D721Med (cell line): ENCODE data around the gene HAS3.
A peak's percentile ranks its signal among the peaks of the same experiment; 100 is the strongest.

Experiments
- DNase-seq: peaks from one replicate; pipeline ENCODE4 v3.0.0; 2011; ENCODE audit warnings: low spot score; ENCODE audit not compliant: insufficient read length
- FAIRE-seq: peaks from 2 replicates; lab custom pipeline; 2011; peaks lifted over from hg19 to GRCh38; lab: Jason Lieb, UNC
- TF ChIP-seq, protein P1 (sequence below): IDR thresholded peaks from 2 replicates; pipeline ENCODE4 v1.5.1; 2012; ENCODE audit warnings: mild to moderate bottlenecking, control low read depth; ENCODE audit not compliant: insufficient read depth; ENCODE audit errors: missing control alignments

HAS3 gene

DNA sequence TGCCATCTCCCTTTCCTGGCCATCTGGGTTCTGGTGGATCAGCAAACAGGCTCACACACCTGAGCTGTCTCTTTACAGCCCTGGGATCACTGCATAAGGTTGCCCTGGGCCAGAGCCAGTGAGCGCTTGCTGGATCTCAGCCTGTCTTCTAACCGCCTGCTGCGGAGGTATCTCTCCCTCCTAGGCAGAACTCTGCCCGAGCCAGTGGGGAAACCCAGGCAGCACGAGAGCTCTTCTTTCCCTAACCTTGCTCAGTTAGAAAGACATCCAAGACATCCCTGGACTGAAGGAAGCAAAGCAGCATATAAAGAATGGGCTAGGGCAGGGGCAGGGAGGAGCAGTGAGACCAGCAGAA is 6.4 kb downstream of the HAS3 start:
- TF ChIP-seq, protein P1, sequence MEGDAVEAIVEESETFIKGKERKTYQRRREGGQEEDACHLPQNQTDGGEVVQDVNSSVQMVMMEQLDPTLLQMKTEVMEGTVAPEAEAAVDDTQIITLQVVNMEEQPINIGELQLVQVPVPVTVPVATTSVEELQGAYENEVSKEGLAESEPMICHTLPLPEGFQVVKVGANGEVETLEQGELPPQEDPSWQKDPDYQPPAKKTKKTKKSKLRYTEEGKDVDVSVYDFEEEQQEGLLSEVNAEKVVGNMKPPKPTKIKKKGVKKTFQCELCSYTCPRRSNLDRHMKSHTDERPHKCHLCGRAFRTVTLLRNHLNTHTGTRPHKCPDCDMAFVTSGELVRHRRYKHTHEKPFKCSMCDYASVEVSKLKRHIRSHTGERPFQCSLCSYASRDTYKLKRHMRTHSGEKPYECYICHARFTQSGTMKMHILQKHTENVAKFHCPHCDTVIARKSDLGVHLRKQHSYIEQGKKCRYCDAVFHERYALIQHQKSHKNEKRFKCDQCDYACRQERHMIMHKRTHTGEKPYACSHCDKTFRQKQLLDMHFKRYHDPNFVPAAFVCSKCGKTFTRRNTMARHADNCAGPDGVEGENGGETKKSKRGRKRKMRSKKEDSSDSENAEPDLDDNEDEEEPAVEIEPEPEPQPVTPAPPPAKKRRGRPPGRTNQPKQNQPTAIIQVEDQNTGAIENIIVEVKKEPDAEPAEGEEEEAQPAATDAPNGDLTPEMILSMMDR, result no peak
- FAIRE-seq (no peak), DNase-seq (no peak)

DNA sequence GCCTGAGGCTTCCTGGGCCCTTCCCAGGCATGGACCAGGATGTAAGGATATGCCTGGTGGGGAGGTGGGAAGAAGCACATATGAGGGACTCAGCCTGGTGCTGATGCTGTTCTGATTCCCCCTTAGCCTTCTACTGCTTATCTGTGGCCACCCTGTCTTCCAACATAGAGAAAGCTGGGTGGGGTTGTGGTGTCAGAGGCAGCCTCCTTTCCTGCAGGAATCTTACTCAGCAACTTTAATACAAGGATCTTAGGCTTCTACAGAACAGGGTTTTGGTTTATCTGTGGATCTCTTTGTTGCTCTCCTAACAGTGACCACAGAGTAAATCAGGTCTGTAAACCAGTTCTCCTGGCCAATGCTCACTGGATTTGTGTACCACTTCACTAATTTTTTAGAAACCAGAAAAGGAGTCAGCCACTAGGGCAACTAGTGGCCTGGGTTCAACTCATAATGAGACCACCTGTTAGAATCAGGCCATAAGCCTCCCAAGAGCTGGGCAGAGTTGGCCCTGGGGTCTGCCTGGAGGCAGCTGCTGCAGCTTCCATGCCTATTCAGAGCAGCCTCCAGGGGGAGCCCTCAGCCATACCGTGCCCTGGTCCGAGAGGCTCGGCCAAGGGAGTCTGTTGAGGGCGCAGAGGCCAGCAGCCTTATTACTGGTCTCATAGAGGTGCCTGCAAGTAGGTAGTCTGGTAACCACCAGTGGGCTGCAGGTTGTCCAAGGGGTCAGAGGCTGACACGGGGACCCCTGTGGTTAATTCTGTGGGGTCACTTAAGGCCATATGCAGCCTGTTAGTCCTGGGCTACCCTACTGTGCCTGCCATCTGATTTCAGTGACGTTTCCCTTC is 7.1 kb downstream of the HAS3 start:
- FAIRE-seq (no peak), DNase-seq (no peak)

DNA sequence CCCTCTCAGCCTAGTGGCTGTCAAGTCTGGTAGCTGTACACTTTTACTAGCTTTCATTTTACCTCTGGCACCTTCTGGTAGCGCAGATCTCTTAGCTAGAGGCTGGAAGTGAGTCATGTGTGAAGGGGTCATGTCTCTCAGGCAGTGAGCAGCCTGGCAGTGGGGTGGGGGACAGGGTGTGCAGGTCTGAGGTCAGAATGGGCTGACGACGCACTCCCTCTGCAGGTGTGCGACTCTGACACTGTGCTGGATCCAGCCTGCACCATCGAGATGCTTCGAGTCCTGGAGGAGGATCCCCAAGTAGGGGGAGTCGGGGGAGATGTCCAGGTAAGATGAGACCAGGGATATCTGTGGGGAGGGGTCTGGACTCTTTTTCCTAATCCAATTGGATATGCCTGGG is 7.8 kb downstream of the HAS3 start:
- FAIRE-seq, result no peak
- TF ChIP-seq, protein P1, result no peak
- DNase-seq, result no peak

More for the DNA sequence above, 7.1 kb downstream of the HAS3 start:
- TF ChIP-seq, protein P1, result peak; percentile 65

DNA sequence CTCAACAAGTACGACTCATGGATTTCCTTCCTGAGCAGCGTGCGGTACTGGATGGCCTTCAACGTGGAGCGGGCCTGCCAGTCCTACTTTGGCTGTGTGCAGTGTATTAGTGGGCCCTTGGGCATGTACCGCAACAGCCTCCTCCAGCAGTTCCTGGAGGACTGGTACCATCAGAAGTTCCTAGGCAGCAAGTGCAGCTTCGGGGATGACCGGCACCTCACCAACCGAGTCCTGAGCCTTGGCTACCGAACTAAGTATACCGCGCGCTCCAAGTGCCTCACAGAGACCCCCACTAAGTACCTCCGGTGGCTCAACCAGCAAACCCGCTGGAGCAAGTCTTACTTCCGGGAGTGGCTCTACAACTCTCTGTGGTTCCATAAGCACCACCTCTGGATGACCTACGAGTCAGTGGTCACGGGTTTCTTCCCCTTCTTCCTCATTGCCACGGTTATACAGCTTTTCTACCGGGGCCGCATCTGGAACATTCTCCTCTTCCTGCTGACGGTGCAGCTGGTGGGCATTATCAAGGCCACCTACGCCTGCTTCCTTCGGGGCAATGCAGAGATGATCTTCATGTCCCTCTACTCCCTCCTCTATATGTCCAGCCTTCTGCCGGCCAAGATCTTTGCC is 9.0 kb downstream of the HAS3 start:
- DNase-seq, result no peak
- TF ChIP-seq, protein P1, result no peak
- FAIRE-seq, result no peak

DNA sequence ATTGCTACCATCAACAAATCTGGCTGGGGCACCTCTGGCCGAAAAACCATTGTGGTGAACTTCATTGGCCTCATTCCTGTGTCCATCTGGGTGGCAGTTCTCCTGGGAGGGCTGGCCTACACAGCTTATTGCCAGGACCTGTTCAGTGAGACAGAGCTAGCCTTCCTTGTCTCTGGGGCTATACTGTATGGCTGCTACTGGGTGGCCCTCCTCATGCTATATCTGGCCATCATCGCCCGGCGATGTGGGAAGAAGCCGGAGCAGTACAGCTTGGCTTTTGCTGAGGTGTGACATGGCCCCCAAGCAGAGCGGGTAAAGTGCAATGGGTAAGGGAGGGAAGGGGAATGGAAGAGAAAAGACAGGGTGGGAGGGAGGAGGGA is 9.5 kb downstream of the HAS3 start:
- DNase-seq, result no peak
- TF ChIP-seq, protein P1, result no peak
- FAIRE-seq, result no peak

DNA sequence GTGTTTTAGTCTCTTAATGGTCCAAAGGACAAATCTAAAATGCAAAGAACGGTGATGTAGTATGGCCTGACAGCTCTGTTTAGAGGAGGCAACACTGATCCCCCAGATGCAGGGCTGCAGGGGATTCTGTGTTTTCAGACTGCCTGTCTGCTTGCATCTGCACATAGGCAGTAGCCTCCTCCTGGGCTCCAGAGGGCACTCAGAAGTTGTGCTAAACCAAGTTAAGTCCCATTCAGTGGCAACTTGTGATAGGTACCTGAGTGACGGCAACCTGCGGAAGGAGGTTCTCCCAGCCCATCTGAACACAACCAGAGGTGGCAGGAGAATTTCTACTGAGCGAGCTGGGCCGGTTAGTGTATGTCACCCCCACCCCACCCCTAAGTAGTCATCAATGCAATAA is 9.9 kb downstream of the HAS3 start:
- FAIRE-seq, result no peak
- DNase-seq, result no peak
- TF ChIP-seq, protein P1, result no peak

DNA sequence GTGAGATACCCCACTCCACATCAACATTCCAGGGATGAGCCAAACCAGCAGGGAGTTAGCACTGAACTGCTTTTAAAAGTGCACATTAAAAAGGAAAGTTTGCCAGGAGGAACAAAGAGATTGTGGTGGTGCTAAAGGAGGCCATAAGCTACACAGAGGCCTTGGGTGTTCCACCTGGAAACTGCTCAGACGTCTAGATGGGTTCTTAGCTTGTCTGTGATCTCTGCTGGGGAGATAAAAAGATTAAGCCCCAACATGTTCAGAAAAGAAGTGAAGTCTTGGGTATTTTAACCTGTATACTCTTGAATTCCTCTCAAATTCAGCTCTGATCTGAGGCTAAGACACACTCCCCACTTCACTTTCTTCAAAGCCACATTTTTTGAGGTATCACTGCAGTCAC is 10.4 kb downstream of the HAS3 start:
- TF ChIP-seq, protein P1, result no peak
- FAIRE-seq (no peak), DNase-seq (no peak)
